Stimulated activated naive B cell treated with anti-CD40 and anti-IgM and Interleukin-4, amounts not matched to agents 10 μg/mL and 1 μg/mL and 100 μg/mL, for 72 hours (primary cell): ENCODE results near the gene CELF5.
"Not testable (repeated sequence)": the region's sequence is repeated elsewhere in the genome, so short reads cannot be mapped to it uniquely, and the experiment has no call there.

Experiments used
- ATAC-seq, 2 donors: fragments of 150-1000 bp; cut with Tn5 transposase; replicated peaks; 2 replicates each; pipeline ENCODE4 v1.10.0; 2021; ENCODE audit warnings: moderate library complexity in 1 of 2
- DNase-seq: peaks from one replicate; pipeline ENCODE4 v3.0.0; 2021
- H3K27ac Mint-ChIP-seq: one replicate; pipeline ENCODE4 v1.8.0; 2022; ENCODE audit warnings: mild to moderate bottlenecking, mixed read lengths
- H3K27me3 Mint-ChIP-seq, 2 donors: one replicate each; pipeline ENCODE4 v1.8.0; 2022; ENCODE audit warnings: mixed read lengths in 2 of 2
- H3K36me3 Mint-ChIP-seq, 2 donors: one replicate each; pipeline ENCODE4 v1.8.0; 2022; ENCODE audit warnings: mixed read lengths in 2 of 2, mild to moderate bottlenecking in 1 of 2
- H3K4me1 Mint-ChIP-seq, 2 donors: one replicate each; pipeline ENCODE4 v1.8.0; 2022; ENCODE audit warnings: mixed read lengths in 2 of 2, mild to moderate bottlenecking in 1 of 2
- H3K4me3 Mint-ChIP-seq, 2 donors: one replicate each; pipeline ENCODE4 v1.8.0; 2022; ENCODE audit warnings: mild to moderate bottlenecking in 2 of 2, mixed read lengths in 2 of 2, moderate library complexity in 1 of 2
- H3K9me3 Mint-ChIP-seq, 2 donors: one replicate each; pipeline ENCODE4 v1.8.0; 2022; ENCODE audit warnings: mixed read lengths in 2 of 2, mild to moderate bottlenecking in 1 of 2

Gene CELF5

GRCh38 chr19:3298853-3299449 lies 74.5 kb downstream of the CELF5 start:
- Mint-ChIP-seq H3K9me3 (peaks cover 7 to 8% of the 10 kb centered on the region in 2 donors), H3K4me1 (no peaks in the 10 kb centered on the region), H3K4me3 (no peak overlapping the region), H3K27me3 (peaks cover 25 to 38% of the 10 kb centered on the region in 2 donors), H3K27ac (no peak overlapping the region), H3K36me3 (peaks cover 0 to 4% of the 10 kb centered on the region in 2 donors)
- ATAC-seq (no peak), DNase-seq (no peak)

GRCh38 chr19:3300566-3300965 lies 76.1 kb downstream of the CELF5 start:
- not testable (repeated sequence) for H3K27ac Mint-ChIP-seq, H3K4me3 Mint-ChIP-seq, H3K36me3 Mint-ChIP-seq, H3K9me3 Mint-ChIP-seq, H3K4me1 Mint-ChIP-seq, ATAC-seq, DNase-seq
- H3K27me3 Mint-ChIP-seq, result peaks cover 23 to 38% of the 10 kb centered on the region in 2 donors

- no peak overlapping the region for H3K27ac Mint-ChIP-seq
- peaks cover 0 to 4% of the 10 kb centered on the region in 2 donors for H3K36me3 Mint-ChIP-seq
- H3K4me1 Mint-ChIP-seq, result no peaks in the 10 kb centered on the region
- no peak for ATAC-seq
- no peak overlapping the region for H3K4me3 Mint-ChIP-seq
- peaks cover 20 to 33% of the 10 kb centered on the region in 2 donors for H3K27me3 Mint-ChIP-seq
- no peak for DNase-seq
- H3K9me3 Mint-ChIP-seq, result peaks cover 7 to 8% of the 10 kb centered on the region in 2 donors
Measured at GRCh38 chr19:3302755-3303154, 78.3 kb downstream of the CELF5 start.

- peaks cover 32 to 36% of the 10 kb centered on the region in 2 donors for H3K27me3 Mint-ChIP-seq
- H3K27ac Mint-ChIP-seq, result peak overlapping the region; percentile 9
- DNase-seq (peak; percentile 69), ATAC-seq (peak; percentile 81 to 85)
- H3K4me3 Mint-ChIP-seq, result no peak overlapping the region
- peaks cover 1 to 8% of the 10 kb centered on the region in 2 donors for H3K36me3 Mint-ChIP-seq
- H3K4me1 Mint-ChIP-seq, result peaks cover 0 to 3% of the 10 kb centered on the region in 2 donors
- peaks cover 5 to 8% of the 10 kb centered on the region in 2 donors for H3K9me3 Mint-ChIP-seq
Measured at GRCh38 chr19:3304871-3305423, 80.5 kb downstream of the CELF5 start.

GRCh38 chr19:3309724-3310123 lies 85.3 kb downstream of the CELF5 start:
- no peak overlapping the region for H3K27ac Mint-ChIP-seq
- H3K27me3 Mint-ChIP-seq, result peaks cover 51 to 53% of the 10 kb centered on the region in 2 donors
- H3K9me3 Mint-ChIP-seq, result peaks cover 2 to 4% of the 10 kb centered on the region in 2 donors
- DNase-seq (no peak), ATAC-seq (no peak)
- peaks cover 0 to 3% of the 10 kb centered on the region in 2 donors for H3K4me1 Mint-ChIP-seq
- no peak overlapping the region for H3K4me3 Mint-ChIP-seq
- H3K36me3 Mint-ChIP-seq, result peaks cover 1 to 4% of the 10 kb centered on the region in 2 donors

GRCh38 chr19:3310280-3310679 lies 85.8 kb downstream of the CELF5 start:
- peaks cover 1 to 4% of the 10 kb centered on the region in 2 donors for H3K36me3 Mint-ChIP-seq
- H3K27ac Mint-ChIP-seq, result no peak overlapping the region
- H3K4me1 Mint-ChIP-seq, result peaks cover 0 to 3% of the 10 kb centered on the region in 2 donors
- H3K27me3 Mint-ChIP-seq, result peaks cover 48 to 53% of the 10 kb centered on the region in 2 donors
- H3K9me3 Mint-ChIP-seq, result peaks cover 2 to 4% of the 10 kb centered on the region in 2 donors
- ATAC-seq (no peak), DNase-seq (no peak)
- H3K4me3 Mint-ChIP-seq, result no peak overlapping the region

GRCh38 chr19:3310711-3311110 lies 86.2 kb downstream of the CELF5 start:
- Mint-ChIP-seq H3K27ac (no peak overlapping the region), H3K27me3 (peaks cover 48 to 53% of the 10 kb centered on the region in 2 donors), H3K4me1 (peaks cover 0 to 3% of the 10 kb centered on the region in 2 donors), H3K36me3 (peaks cover 1 to 4% of the 10 kb centered on the region in 2 donors), H3K9me3 (peaks cover 2 to 4% of the 10 kb centered on the region in 2 donors), H3K4me3 (no peak overlapping the region)
- DNase-seq (no peak), ATAC-seq (no peak)

- H3K9me3 Mint-ChIP-seq, result peaks cover 0 to under 1% of the 10 kb centered on the region in 2 donors
- no peak overlapping the region for H3K27ac Mint-ChIP-seq
- H3K4me1 Mint-ChIP-seq, result peaks cover 0 to under 1% of the 10 kb centered on the region in 2 donors
- DNase-seq, result no peak
- H3K27me3 Mint-ChIP-seq, result peaks cover 47 to 60% of the 10 kb centered on the region in 2 donors
- no peak overlapping the region for H3K4me3 Mint-ChIP-seq
- peaks cover 0 to under 1% of the 10 kb centered on the region in 2 donors for H3K36me3 Mint-ChIP-seq
- no peak for ATAC-seq
Measured at GRCh38 chr19:3313199-3313575, 88.7 kb downstream of the CELF5 start.

- peaks cover 39 to 52% of the 10 kb centered on the region in 2 donors for H3K27me3 Mint-ChIP-seq
- no peak overlapping the region for H3K4me3 Mint-ChIP-seq
- no peaks in the 10 kb centered on the region for H3K4me1 Mint-ChIP-seq
Measured at GRCh38 chr19:3314962-3315675, 90.7 kb downstream of the CELF5 start.

GRCh38 chr19:3315676-3315973 lies 91.2 kb downstream of the CELF5 start:
- no peak overlapping the region for H3K4me3 Mint-ChIP-seq
- no peaks in the 10 kb centered on the region for H3K9me3 Mint-ChIP-seq
- DNase-seq (no peak), ATAC-seq (no peak)
- no peak overlapping the region for H3K27ac Mint-ChIP-seq
- peaks cover 34 to 49% of the 10 kb centered on the region in 2 donors for H3K27me3 Mint-ChIP-seq
- H3K36me3 Mint-ChIP-seq, result no peaks in the 10 kb centered on the region
- H3K4me1 Mint-ChIP-seq, result no peaks in the 10 kb centered on the region

More at GRCh38 chr19:3314962-3315675, 90.7 kb downstream of the CELF5 start:
- Mint-ChIP-seq H3K36me3 (no peaks in the 10 kb centered on the region), H3K9me3 (no peaks in the 10 kb centered on the region), H3K27ac (no peak overlapping the region)
- no peak for DNase-seq
- no peak for ATAC-seq

GRCh38 chr19:3316132-3316648 lies 91.7 kb downstream of the CELF5 start:
- H3K27ac Mint-ChIP-seq, result no peak overlapping the region
- DNase-seq, result no peak
- no peaks in the 10 kb centered on the region for H3K9me3 Mint-ChIP-seq
- no peaks in the 10 kb centered on the region for H3K4me1 Mint-ChIP-seq
- H3K27me3 Mint-ChIP-seq, result peaks cover 34 to 49% of the 10 kb centered on the region in 2 donors
- no peak for ATAC-seq
- H3K36me3 Mint-ChIP-seq, result no peaks in the 10 kb centered on the region
- no peak overlapping the region for H3K4me3 Mint-ChIP-seq

- H3K4me3 Mint-ChIP-seq, result no peak overlapping the region
- H3K4me1 Mint-ChIP-seq, result no peaks in the 10 kb centered on the region
- DNase-seq (no peak), ATAC-seq (no peak)
- H3K27ac Mint-ChIP-seq, result no peak overlapping the region
- no peaks in the 10 kb centered on the region for H3K9me3 Mint-ChIP-seq
- peaks cover 30 to 49% of the 10 kb centered on the region in 2 donors for H3K27me3 Mint-ChIP-seq
- H3K36me3 Mint-ChIP-seq, result no peaks in the 10 kb centered on the region
Measured at GRCh38 chr19:3316659-3317207, 92.3 kb downstream of the CELF5 start.

- no peak overlapping the region for H3K4me3 Mint-ChIP-seq
- peaks cover 5% of the 10 kb centered on the region in 2 donors for H3K9me3 Mint-ChIP-seq
- ATAC-seq (no peak), DNase-seq (no peak)
- H3K27me3 Mint-ChIP-seq, result peaks cover 38 to 53% of the 10 kb centered on the region in 2 donors
- peaks cover 8 to 10% of the 10 kb centered on the region in 2 donors for H3K4me1 Mint-ChIP-seq
- no peak overlapping the region for H3K27ac Mint-ChIP-seq
- no peaks in the 10 kb centered on the region for H3K36me3 Mint-ChIP-seq
Measured at GRCh38 chr19:3319643-3320353, 95.3 kb downstream of the CELF5 start.

- DNase-seq, result no peak
- Mint-ChIP-seq H3K4me1 (peaks cover 8 to 10% of the 10 kb centered on the region in 2 donors), H3K9me3 (peaks cover 5% of the 10 kb centered on the region in 2 donors), H3K27ac (no peak overlapping the region), H3K36me3 (no peaks in the 10 kb centered on the region), H3K27me3 (peaks cover 39 to 54% of the 10 kb centered on the region in 2 donors), H3K4me3 (no peak overlapping the region)
- ATAC-seq, result no peak
Measured at GRCh38 chr19:3320354-3320670, 95.9 kb downstream of the CELF5 start.
